ENCODE data around the gene SLC5A10.

Gene SLC5A10

GRCh38 chr17:18987230-18987610 lies 35.3 kb downstream of the SLC5A10 start:
- no peak for DNase-seq

DNA sequence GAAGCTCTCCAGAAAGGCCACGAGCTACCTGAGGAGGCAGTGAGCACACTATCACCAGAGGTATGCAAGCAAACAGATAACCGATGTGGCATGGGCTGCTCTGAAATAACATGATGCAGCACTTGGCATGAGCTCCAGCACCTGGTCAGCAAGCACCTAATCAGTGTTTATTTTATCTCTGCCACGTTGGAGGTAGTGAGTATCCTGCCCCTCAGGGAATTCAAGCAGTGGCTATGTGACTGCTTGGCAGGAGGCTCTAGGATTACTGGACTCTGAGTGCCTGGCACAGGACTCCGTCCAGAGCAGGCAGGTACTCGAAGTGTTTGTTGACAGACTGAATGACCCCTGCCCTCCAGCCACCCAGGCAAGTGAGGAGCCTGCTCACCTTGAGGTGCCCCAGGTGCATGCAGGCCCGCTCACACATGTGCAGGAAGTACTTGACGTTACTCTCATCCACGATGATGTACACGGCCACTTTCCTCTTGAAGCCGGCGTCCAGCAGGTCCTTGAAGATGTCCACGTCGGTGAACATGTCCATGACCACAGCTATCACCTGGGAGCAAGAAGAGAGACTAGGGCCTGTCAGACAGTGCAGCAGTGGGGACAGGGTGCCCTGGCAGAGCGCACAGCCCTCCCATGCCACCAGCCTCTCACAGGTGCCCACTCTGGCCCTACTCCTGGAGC lies 36.0 kb downstream of the SLC5A10 start:
- DNase-seq, result no peak

- DNase-seq, result no peak
Measured at GRCh38 chr17:18988546-18989173, 36.7 kb downstream of the SLC5A10 start.

DNA sequence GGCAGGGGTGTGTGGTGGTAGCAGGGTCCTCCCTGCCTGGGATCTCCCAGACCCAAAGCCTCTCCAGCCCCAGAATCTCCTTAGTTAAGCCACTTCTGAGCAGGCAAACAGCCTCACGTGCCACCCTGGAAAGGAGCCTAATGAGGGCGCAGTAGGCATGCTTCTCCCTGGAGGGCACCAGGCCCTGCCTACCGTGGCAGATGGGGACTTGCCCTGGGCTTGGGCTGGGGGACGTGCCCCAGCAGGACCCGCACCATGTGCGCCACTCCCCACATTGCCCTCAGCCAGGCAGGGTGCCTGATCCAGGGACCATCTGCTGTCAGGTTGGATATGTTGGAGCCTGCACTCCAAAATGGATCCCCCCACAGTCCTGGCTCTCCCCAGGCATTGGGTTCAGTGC lies 38.4 kb downstream of the SLC5A10 start:
- no peak for DNase-seq

GRCh38 chr17:18991531-18992315 lies 39.8 kb downstream of the SLC5A10 start:
- no peak for DNase-seq

DNA sequence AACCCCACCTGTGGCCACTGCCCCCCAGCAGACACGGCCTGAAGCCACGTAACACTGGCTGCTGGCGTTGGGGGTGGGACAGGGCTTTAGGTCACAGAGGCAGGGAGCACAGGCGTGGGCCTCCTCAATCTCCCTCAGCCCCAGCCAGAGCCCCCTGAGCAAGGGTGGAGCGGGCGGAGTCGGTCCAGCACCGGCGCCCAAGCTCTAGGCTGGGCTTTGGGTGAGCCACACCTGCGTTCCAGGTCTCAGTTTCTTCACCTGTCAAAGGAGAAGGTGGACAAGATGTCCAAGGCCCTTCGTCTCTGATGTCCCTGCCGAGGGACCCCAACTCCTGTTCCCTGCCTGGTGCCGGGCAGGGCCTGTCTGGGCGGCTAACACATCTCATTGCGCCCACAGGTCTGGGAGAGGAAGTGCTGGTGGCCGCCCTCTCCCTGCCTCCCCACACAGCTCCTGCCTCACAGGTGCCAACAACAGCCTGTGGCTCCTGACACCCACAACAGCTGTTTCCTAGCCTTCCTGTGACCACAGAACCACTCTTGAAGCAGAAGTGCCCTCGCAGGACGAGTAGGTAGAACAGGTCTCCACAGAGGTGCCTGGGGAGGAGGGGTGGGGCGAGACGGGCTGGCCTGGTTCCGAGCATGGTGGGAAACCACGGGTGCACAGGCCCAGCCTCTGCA lies 40.6 kb downstream of the SLC5A10 start:
- DNase-seq, result no peak

DNA sequence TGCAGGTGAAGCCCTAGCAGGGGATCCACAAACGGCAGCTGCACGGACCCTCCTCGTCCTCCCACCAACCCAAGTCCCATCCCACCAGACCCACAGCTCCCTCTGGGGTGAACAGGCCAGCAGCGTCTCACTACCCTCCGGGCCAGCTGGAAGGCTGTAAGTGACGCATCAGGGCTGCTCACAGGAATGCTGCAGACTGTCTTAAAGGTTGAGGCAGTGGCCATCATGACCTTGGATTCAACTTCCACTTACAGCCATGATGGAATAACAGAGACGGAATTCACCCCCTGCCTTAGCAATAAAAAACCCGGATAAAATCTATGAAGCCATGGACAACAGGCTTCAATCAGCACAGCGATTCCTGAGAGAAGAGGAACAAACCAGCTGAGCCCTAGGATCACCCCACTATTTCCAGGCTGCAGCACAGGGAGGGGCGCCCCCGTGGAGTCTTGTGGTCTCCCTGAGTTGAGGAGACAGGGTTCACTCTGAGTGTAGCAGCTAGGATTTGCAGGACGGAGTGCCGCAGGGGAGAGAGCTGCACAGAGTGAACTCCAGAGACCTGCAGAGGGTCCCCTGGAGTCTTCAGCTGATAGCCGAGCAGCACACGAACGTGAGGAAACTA lies 42.1 kb downstream of the SLC5A10 start:
- no peak for DNase-seq

DNA sequence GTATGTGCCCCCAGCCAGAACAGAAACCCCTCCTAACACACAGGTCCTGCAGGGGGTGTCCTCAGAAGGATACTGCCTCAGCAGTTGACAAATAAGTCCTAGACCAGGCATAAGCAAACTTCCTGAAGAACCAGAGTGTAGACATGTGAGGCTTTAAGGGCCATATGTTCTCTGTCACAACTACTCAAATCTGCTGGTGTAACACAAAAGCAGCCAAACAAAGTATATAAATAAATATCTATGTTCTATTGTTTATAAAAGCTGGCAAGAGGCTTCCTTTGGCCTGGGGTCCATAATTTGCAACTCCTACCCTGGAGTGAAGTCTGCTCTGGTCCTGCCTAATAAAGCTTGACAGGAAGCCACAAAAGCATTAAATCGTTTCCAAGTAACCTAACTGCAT lies 42.7 kb downstream of the SLC5A10 start:
- no peak for DNase-seq

DNA sequence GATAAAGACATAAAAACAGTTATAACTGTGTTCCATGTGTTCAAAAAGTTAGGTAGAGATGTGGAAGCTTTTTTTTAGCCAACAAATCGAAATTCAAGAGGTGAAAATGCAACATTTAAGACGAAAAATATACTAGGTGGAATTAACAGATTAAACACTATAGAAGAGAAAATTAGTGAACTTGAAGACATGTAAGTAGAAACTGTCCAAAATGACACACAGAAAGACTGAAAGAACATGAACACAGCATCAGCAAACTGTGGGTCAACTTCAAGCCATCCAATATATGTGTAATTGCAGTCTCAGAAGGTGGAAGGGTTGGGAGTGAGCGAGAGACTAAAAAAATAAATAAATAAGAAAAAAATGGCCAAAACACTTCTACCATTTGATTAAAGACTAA lies 43.3 kb downstream of the SLC5A10 start:
- DNase-seq, result no peak

DNA sequence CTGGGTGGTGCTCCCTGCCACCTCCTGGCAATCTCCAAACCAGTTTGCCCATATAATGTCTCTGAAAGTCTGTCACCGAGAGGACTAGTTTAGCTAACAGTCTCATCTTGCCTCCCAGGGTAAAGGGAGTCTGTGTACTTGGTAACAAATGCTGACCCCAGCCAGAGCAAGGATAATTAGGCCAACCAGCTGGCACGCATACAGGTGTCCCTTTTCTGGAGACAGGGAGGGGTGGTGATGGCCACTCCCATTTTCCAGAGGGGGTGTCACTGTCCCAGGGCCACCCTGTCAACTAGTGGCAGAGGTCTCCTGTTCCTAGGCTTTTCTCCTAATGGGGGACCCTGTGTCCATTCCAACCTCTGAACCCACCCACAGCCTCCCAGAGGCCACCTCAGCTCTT lies 44.5 kb downstream of the SLC5A10 start:
- DNase-seq, result no peak

DNA sequence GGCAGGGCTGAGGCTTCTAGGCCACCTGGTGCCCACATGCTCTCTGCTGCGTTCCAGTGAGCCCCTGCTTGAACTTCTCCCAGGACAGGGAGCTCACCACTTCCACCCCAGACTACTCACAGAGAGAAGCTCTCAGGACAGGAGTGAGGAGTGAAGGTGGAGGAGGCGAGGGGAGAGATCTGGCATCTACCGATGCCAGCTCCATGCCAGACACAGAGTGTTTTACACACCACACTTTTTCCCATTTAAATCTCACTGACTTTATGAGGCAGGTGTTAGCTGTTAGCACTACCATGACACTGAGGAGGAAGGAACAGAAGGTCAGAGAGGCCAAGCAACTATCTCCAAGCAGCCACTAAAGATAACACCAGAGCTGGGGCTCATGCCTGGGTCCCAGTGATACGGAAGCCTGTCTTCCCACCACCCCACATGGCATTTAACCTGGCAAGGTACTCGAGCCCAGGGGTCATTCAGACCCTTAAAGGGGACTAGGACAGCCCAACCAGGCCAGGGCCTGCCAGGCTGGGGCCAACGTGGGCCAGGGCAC lies 45.8 kb downstream of the SLC5A10 start:
- no peak for DNase-seq

- DNase-seq, result no peak
Measured at GRCh38 chr17:18999394-18999793, 47.4 kb downstream of the SLC5A10 start.

GRCh38 chr17:18999911-19000310 lies 47.9 kb downstream of the SLC5A10 start:
- no peak for DNase-seq

- DNase-seq, result no peak
Measured at GRCh38 chr17:19000531-19001325, 48.8 kb downstream of the SLC5A10 start.

DNA sequence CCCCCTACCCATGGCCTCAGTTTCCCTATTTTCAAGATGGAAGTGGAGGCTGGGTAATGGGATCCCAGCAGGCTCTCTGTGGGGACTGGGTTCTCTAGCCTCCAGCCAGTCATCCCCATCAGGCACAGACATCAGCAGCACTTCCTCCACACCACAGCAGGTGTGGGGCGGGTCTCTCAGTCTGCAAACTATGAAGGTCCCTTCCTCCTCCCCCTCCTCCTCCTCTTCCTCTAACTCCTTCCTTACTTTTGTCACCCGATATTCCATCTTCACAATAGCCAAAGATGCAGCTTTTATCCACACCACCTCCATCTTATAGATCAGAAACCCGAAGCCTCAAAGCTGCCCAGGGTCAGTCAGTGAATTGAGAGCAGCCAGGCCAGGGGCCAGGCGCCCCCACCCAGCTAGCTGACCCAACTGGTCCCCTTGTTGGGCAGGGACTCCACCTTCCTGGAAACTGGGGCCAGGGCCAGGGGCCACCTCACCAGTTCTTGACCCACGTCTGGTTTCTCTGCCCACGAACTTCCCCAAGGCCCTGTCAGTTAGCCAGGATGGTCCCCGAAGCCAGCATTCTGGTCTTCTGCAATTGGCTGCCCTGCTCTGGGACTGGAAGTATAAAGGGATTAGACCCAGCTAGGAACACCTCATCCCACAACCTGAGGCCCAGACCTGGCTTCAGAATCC lies 50.1 kb downstream of the SLC5A10 start:
- no peak for DNase-seq

DNA sequence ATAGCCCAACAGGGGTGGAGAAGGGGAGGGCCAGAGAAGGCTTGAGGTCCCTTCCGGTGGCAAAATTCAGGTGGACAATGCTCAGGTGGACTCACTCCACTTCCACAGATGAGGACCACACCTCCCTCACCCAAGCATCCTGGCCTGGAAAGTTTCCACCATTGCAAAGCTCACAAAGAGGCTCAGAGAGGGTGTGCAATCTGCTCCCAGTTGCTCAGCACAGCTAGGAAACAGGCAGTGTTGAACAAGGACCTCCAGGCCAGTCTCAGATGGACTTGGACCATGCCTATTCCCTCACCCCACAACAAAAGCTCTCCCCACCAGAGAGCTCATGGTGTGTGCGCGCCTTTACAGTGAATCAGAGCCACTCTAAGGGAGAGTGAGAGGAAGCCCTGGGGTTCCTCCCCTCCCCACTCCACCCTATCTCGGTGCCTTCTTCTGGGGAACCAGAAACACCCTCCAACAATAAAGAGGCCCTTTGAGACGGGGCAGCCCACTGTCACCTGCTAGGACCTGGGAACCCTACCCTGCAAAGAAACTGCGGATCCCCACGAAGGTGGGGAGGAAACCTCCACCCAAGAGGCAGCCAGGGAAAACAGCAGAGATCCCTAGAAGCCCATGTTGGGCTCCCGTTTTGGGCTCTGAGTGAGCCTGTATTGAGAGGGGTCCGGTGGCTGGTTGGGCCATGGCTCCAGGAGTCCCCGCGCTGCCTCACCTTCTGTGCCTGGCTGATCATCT lies 51.0 kb downstream of the SLC5A10 start:
- no peak for DNase-seq

DNA sequence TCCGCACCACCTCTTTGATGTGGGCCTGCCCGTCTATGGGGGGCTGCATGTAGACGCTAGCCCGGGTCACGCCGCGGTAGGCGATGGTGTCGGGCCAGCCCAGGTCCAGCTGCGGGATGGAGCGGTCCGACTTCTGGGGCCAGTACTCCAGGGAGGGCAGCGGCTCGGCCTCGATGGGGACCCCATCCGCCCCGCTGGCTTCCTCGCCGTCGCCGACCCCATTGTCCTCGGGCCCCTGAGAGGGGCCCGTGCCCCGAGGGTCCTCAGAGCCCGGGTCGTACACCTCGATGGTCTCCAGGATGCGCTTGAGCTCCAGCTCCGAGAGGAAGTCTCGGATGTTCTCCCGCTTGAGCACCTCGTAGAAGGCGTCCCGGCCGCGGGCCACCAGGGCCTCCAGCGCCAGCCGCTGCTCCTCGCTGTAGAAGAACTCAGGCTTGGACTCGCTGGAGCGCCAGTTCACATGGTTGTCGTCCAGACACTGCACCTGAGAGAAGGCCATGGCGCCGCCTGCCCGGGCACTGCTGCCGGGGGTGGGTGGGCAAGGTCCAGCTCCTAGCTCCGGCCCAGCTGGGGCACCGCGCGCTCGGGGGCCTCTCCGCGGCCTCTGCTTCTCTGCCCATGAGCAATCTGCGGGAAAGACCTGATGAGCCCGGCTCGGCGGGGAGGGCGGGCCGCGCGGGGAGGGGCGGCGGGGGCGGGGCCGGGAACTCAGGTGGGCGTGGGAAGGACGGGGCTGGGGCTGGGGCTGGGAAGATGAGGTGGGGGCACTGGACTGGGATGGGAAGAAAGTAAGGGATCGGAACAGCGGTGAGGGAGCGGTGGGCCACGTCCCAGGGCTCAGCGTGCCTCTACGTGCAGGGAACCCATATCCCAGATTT lies 51.8 kb downstream of the SLC5A10 start:
- DNase-seq, result peak in 1 of 2 experiments; percentile 1

- peak in 1 of 2 experiments; percentile 51 for DNase-seq
Measured at GRCh38 chr17:19004421-19005136, 52.6 kb downstream of the SLC5A10 start, which contains the start of gene FAM83G. Gene FAM83G, minus strand, starts transcription at chr17:19004764. Its CDS starts 723 bp downstream, at chr17:19004041.
